PC-3 (cell line): ENCODE measurements around the gene EGR2. TPM values are rescaled to one million over a fixed set of nuclear protein-coding genes. Genes with fewer than 3 reads are reported as not detected.

Experiments used
- ATAC-seq: fragments of 200-7000 bp; cut with Tn5 transposase; 2 replicates; pipeline ENCODE4 v1.9.1; 2020; ENCODE audit warnings: mild to moderate bottlenecking, moderate library complexity
- BruUV-seq: library from RNA; stranded (reverse); fragments of 400-500 nt; replicated peaks from 2 replicates; lab custom pipeline; 2021; lab: Mats Ljungman, UMichigan
- CTCF ChIA-PET: fragments of 300-600 bp; sonication (Branson Sonifier 250); formaldehyde crosslinking; loops from one replicate; lab custom pipeline; 2022; ENCODE audit warnings: antibody characterized with exemption; lab: Charles Lee
- POLR2A ChIA-PET: fragments of 300-600 bp; sonication (Branson Sonifier 250); formaldehyde crosslinking; loops from one replicate; lab custom pipeline; 2022; ENCODE audit warnings: antibody characterized with exemption; ENCODE audit not compliant: unreplicated experiment; lab: Charles Lee
- DNase-seq: peaks from one replicate; pipeline ENCODE4 v3.0.0-alpha.2; 2015
- H2AFZ ChIP-seq: fragments of 300-600 bp; sonication (generic); 2 replicates; pipeline ENCODE4 v1.6.0; 2016; ENCODE audit warnings: antibody characterized with exemption, low read length
- H3F3A ChIP-seq: fragments of 300-600 bp; sonication (generic); one replicate; pipeline ENCODE4 v1.6.0; 2017; ENCODE audit warnings: antibody characterized with exemption, low read length, control low read depth, mild to moderate bottlenecking; ENCODE audit not compliant: unreplicated experiment
- H3K27ac ChIP-seq: fragments of 300-600 bp; sonication (generic); 2 replicates; pipeline ENCODE4 v1.5.1; 2016; ENCODE audit warnings: mild to moderate bottlenecking, low read length
- H3K27me3 ChIP-seq: fragments of 300-600 bp; sonication (generic); 2 replicates; pipeline ENCODE4 v1.6.1; 2016; ENCODE audit warnings: low read length, mixed read lengths
- H3K36me3 ChIP-seq: fragments of 300-600 bp; sonication (generic); 2 replicates; pipeline ENCODE4 v1.6.1; 2016; ENCODE audit warnings: low read depth, mixed run types, low read length, mixed read lengths
- H3K4me1 ChIP-seq: fragments of 300-600 bp; sonication (generic); 2 replicates; pipeline ENCODE4 v1.5.1; 2016; ENCODE audit warnings: low read length; ENCODE audit not compliant: insufficient read depth
- H3K4me2 ChIP-seq: fragments of 300-600 bp; sonication (generic); 2 replicates; pipeline ENCODE4 v1.6.0; 2016; ENCODE audit warnings: low read length
- H3K4me3 ChIP-seq: fragments of 300-600 bp; sonication (generic); 2 replicates; pipeline ENCODE4 v1.5.1; 2016; ENCODE audit warnings: mild to moderate bottlenecking, low read length, mixed read lengths
- H3K79me2 ChIP-seq: fragments of 300-600 bp; sonication (generic); 2 replicates; pipeline ENCODE4 v1.6.1; 2017; ENCODE audit warnings: low read length, mixed read lengths
- H3K9ac ChIP-seq: fragments of 300-600 bp; sonication (generic); 2 replicates; pipeline ENCODE4 v1.6.0; 2016; ENCODE audit warnings: mild to moderate bottlenecking, low read length
- H3K9me2 ChIP-seq: fragments of 300-600 bp; sonication (generic); replicated peaks from 2 replicates; pipeline ENCODE4 v1.6.1; 2016; ENCODE audit warnings: mixed run types, low read length, mixed read lengths
- H3K9me3 ChIP-seq: fragments of 300-600 bp; sonication (generic); 2 replicates; pipeline ENCODE4 v1.6.1; 2016; ENCODE audit warnings: low read length, mixed read lengths
- H4K20me1 ChIP-seq: fragments of 300-600 bp; sonication (generic); 2 replicates; pipeline ENCODE4 v1.6.1; 2016; ENCODE audit warnings: low read length, mixed read lengths
- CTCF ChIP-seq: fragments of 300-600 bp; sonication (generic); conservative IDR thresholded peaks from 2 replicates; pipeline ENCODE4 v1.5.1; 2017; ENCODE audit warnings: antibody characterized with exemption, low read depth, mild to moderate bottlenecking, low read length
- EZH2 ChIP-seq: fragments of 300-600 bp; sonication (generic); IDR thresholded peaks from one replicate; pipeline ENCODE4 v1.6.1; 2017; ENCODE audit warnings: antibody characterized with exemption, mild to moderate bottlenecking, low read length; ENCODE audit not compliant: unreplicated experiment
- EZH2phosphoT487 ChIP-seq: fragments of 300-600 bp; sonication (generic); IDR thresholded peaks from 2 replicates; pipeline ENCODE4 v1.6.1; 2018; ENCODE audit warnings: mild to moderate bottlenecking, antibody characterized with exemption, low read length, borderline replicate concordance
- intact Hi-C: fragments of 100-400 bp; cut with micrococcal nuclease; formaldehyde crosslinking; loops from 2 replicates; pipeline ENCODE4 v1.9.0; 2023
- total RNA-seq: library from RNA; depleted of rRNA; stranded (reverse); fragments of >200 nt; gene quantifications from 2 replicates; pipeline ENCODE4 v1.2.3, GENCODE V29; 2014

EGR2 gene
- total RNA-seq, 1 experiment from 2014 or later: 2.7 TPM

GRCh38 chr10:62804356-62805230 lies 11.6 kb downstream of the EGR2 start, which contains the start of gene ADO:
Gene ADO (plus strand): TSS chr10:62804720. CDS start chr10:62805060, 340 bp downstream.
- POLR2A ChIA-PET: interaction anchor here (0.6 kb wide), 1 partner anchor 88 kb away, joined by 3 read pairs; no protein-coding TSS in a partner anchor
- H3K79me2 ChIP-seq: peaks cover 50% of the 10 kb centered on the region
- H3K9ac ChIP-seq: peak within 1 kb of the TSS; percentile 77
- H3K27ac ChIP-seq: peak within 1 kb of the TSS; percentile 60
- CTCF ChIA-PET: no interaction called here
- TF ChIP-seq EZH2 (no peak), CTCF (no peak), EZH2phosphoT487 (peak; percentile 76)
- peaks cover 27% of the 10 kb centered on the region for H3K36me3 ChIP-seq
- no peaks in the 10 kb centered on the region for H3K9me2 ChIP-seq
- H4K20me1 ChIP-seq: peaks cover 35% of the 10 kb centered on the region
- ATAC-seq (peak; percentile 82), DNase-seq (peak; percentile 97)
- peak within 1 kb of the TSS; percentile 79 for H3K4me3 ChIP-seq
- peaks cover 37% of the 10 kb centered on the region for H3K4me1 ChIP-seq
- peak within 1 kb of the TSS; percentile 91 for H3K4me2 ChIP-seq
- no peaks in the 10 kb centered on the region for H3F3A ChIP-seq
- H3K9me3 ChIP-seq: no peaks in the 10 kb centered on the region
- peak within 1 kb of the TSS; percentile 76 for H2AFZ ChIP-seq
- H3K27me3 ChIP-seq: no peaks in the 10 kb centered on the region
- intact Hi-C loops: loop anchor here (1.0 kb wide), 1 partner anchor 71 kb away; no protein-coding TSS in a partner anchor
- no TSS peak for BruUV-seq

- H3K4me1 ChIP-seq: peaks cover 36% of the 10 kb centered on the region
- no peaks in the 10 kb centered on the region for H3K27me3 ChIP-seq
- TF ChIP-seq CTCF: peak; percentile 23; the same call in 1 of the 2 replicates
- TF ChIP-seq EZH2phosphoT487: no peak
- peak overlapping the region; percentile 79 for H3K4me3 ChIP-seq
- no peak for ATAC-seq
- H4K20me1 ChIP-seq: peaks cover 33% of the 10 kb centered on the region
- ChIA-PET POLR2A (interaction anchor here (0.5 to 0.6 kb wide), 4 partner anchors 9 to 189 kb away, joined by 3 to 6 read pairs (median 3); no protein-coding TSS in a partner anchor), CTCF (no interaction called here)
- peak overlapping the region; percentile 76 for H2AFZ ChIP-seq
- peaks cover 43% of the 10 kb centered on the region for H3K79me2 ChIP-seq
- BruUV-seq: TSS peak; percentile 85
- no peaks in the 10 kb centered on the region for H3F3A ChIP-seq
- DNase-seq: no peak
- H3K4me2 ChIP-seq: peak overlapping the region; percentile 91
- peaks cover 26% of the 10 kb centered on the region for H3K36me3 ChIP-seq
- intact Hi-C loops: loop anchor here (1.0 kb wide), 1 partner anchor 71 kb away; no protein-coding TSS in a partner anchor
- H3K9ac ChIP-seq: peak overlapping the region; percentile 77
- peak overlapping the region; percentile 60 for H3K27ac ChIP-seq
- no peaks in the 10 kb centered on the region for H3K9me3 ChIP-seq
- H3K9me2 ChIP-seq: no peaks in the 10 kb centered on the region
These were observed 12.3 kb downstream of the EGR2 start for GRCh38 chr10:62803724-62804355.
